Colonic mucosa (tissue), 4 donors: ENCODE measurements around the gene CST9. TPM values are rescaled to one million over a fixed set of nuclear protein-coding genes. Genes with fewer than 3 reads are reported as not detected.

Source experiments
- DNase-seq: peaks from one replicate; pipeline ENCODE4 v3.0.0-alpha.2; 2020
- H3K27ac ChIP-seq: fragments of 200-600 bp; one replicate; pipeline ENCODE4 v1.8.0; 2021
- H3K27me3 ChIP-seq: fragments of 200-600 bp; one replicate; pipeline ENCODE4 v1.8.0; 2021
- H3K36me3 ChIP-seq: fragments of 200-600 bp; one replicate; pipeline ENCODE4 v1.8.0; 2021
- H3K4me1 ChIP-seq: fragments of 200-600 bp; one replicate; pipeline ENCODE4 v1.8.0; 2021; ENCODE audit warnings: mild to moderate bottlenecking
- H3K4me3 ChIP-seq: fragments of 200-600 bp; one replicate; pipeline ENCODE4 v1.8.0; 2021
- H3K9ac ChIP-seq, 2 donors: one replicate each; pipeline ENCODE4 v1.7.0; 2013; ENCODE audit warnings: control low read depth in 2 of 2, low read depth in 2 of 2, low read length in 2 of 2
- H3K9me3 ChIP-seq: fragments of 200-600 bp; one replicate; pipeline ENCODE4 v1.8.0; 2021
- intact Hi-C: fragments of 100-400 bp; cut with DNase I; formaldehyde crosslinking; loops from one replicate; pipeline ENCODE4 v1.14.1; 2022
- total RNA-seq, 2 donors: library from RNA; stranded (reverse); fragmentation: NEBNext Ultra II Directional in 1 of 2; extraction: Animal tissue kit (Norgen Biotek cat#: 25700) in 1 of 2; gene quantifications; one replicate each; pipeline ENCODE4 v1.2.1, GENCODE V29; 2021
- TF ChIP-seq, protein P1 (sequence below): fragments of 200-600 bp; IDR thresholded peaks from one replicate; pipeline ENCODE4 v1.8.0; 2022; ENCODE audit warnings: antibody characterized with exemption, mild to moderate bottlenecking
- donor health status: healthy.
- donor health status: DM: no; HTN: no; CAD: no.
- donor health status: DM: no; HTN: no; CAD: no.

The CST9 gene
- total RNA-seq, 2 donors from 2014 or later, result not detected

DNA sequence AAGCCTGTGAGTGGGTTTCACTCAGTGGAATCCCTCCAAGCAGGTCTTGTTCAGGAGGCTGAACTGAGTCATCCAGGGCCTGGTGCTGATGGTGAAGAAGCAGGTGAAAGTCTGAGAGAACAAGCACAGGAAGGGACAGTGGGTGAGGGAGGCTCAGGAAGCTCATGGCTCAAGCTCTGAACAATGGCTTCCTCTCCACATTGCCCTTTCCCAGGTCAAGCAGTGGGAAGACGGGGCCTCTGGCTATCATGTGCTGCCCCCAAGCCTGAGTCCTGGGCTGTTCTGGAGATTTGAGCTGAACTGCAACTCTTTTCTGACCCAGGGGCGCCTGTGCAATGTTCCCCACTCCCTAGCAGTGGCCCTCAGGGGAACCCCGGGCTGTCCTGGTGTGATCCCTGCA, 40.8 kb downstream of the CST9 start:
- DNase-seq, result no peak
- Histone ChIP-seq H3K9me3 (no peaks in the 10 kb centered on the region), H3K4me3 (no peak overlapping the region), H3K36me3 (no peaks in the 10 kb centered on the region), H3K9ac (no peak overlapping the region), H3K4me1 (no peaks in the 10 kb centered on the region), H3K27me3 (no peaks in the 10 kb centered on the region), H3K27ac (no peak overlapping the region)
- intact Hi-C loops, result no loop called here
- TF ChIP-seq, protein P1, sequence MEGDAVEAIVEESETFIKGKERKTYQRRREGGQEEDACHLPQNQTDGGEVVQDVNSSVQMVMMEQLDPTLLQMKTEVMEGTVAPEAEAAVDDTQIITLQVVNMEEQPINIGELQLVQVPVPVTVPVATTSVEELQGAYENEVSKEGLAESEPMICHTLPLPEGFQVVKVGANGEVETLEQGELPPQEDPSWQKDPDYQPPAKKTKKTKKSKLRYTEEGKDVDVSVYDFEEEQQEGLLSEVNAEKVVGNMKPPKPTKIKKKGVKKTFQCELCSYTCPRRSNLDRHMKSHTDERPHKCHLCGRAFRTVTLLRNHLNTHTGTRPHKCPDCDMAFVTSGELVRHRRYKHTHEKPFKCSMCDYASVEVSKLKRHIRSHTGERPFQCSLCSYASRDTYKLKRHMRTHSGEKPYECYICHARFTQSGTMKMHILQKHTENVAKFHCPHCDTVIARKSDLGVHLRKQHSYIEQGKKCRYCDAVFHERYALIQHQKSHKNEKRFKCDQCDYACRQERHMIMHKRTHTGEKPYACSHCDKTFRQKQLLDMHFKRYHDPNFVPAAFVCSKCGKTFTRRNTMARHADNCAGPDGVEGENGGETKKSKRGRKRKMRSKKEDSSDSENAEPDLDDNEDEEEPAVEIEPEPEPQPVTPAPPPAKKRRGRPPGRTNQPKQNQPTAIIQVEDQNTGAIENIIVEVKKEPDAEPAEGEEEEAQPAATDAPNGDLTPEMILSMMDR, result no peak

DNA sequence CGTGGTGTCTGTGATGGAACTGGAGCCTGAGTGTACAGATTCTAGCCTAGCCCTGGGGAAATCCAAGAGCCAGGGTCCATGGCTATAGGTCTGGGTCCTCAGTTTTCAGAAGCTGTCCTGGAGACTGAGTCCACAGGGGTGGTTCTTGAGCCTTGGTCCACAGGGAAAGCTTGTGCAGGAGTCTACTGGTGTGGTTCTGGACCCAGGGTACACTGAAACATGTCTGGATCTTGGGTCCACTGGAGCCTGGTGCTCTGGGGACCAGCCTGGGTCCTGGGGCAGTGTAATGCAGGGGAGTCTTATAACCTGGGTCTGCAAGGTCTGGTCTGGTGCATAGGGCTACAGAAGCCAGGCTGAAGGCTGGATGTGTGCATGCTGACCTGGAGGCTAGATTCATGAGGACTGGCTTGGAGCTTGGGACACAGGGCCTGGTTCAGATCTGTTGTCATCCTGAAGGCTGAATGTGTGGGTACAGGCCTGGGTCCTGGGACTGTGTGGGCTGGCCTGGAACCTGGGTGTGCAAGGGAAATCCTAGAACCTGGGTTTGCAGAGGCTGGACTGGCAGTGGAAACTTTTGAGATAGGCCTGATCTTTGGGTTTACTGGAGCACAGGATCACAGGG, 42.9 kb downstream of the CST9 start:
- Histone ChIP-seq H3K9ac (no peak overlapping the region), H3K4me3 (no peak overlapping the region), H3K36me3 (no peaks in the 10 kb centered on the region), H3K27me3 (no peaks in the 10 kb centered on the region), H3K9me3 (no peaks in the 10 kb centered on the region), H3K4me1 (no peaks in the 10 kb centered on the region), H3K27ac (no peak overlapping the region)
- intact Hi-C loops, result no loop called here
- no peak for DNase-seq
- TF ChIP-seq, protein P1, result no peak

DNA sequence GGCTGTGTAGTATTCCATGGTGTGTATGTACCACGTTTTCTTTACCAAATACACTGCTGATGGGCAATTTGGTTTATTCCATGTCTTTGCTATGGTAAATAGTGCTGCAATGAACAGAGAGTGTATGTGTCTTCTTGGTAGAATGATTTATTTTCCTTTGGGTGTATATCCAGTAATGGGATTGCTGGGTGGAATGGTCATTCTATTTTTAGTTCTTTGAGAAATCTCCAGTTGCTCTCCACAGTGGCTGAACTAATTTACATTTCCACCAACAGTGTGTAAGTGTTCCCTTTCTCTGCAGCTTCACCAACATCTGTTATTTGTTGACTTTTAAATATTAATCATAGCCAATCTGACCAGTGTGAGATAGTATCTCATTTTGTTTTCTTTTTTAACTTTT, 51.3 kb downstream of the CST9 start:
- no peak for DNase-seq
- H3K9ac ChIP-seq, result no peak overlapping the region
- intact Hi-C loops, result no loop called here
- no peaks in the 10 kb centered on the region for H3K9me3 ChIP-seq
- TF ChIP-seq, protein P1, result no peak
- no peak overlapping the region for H3K27ac ChIP-seq
- H3K27me3 ChIP-seq, result no peaks in the 10 kb centered on the region
- H3K36me3 ChIP-seq, result no peaks in the 10 kb centered on the region
- no peak overlapping the region for H3K4me3 ChIP-seq
- no peaks in the 10 kb centered on the region for H3K4me1 ChIP-seq

Other genes starting within 250 kb of the CST9 start
- gene GZF1, start 243.7 kb downstream of the CST9 start, total RNA-seq, result 1 to 10 TPM; 8.5 to 9.6 TPM
- gene NAPB, start 184.4 kb downstream of the CST9 start, total RNA-seq, result 1 to 10 TPM; 7.5 to 8.4 TPM
- gene CSTL1, start 166.2 kb downstream of the CST9 start, total RNA-seq, result not detected
- gene CST11, start 153.0 kb downstream of the CST9 start, total RNA-seq, result not detected
- gene CST8, start 114.8 kb downstream of the CST9 start, total RNA-seq, result not detected
- not detected for gene CST9L, start 37.4 kb downstream of the CST9 start, total RNA-seq
- gene CST3, start 32.0 kb upstream of the CST9 start, total RNA-seq, result 100 to 1,000 TPM; 606 to 666 TPM
- not detected for gene CST4, start 83.1 kb upstream of the CST9 start, total RNA-seq
- gene CST1, start 145.0 kb upstream of the CST9 start, total RNA-seq, result not detected
- not detected for gene CST2, start 220.8 kb upstream of the CST9 start, total RNA-seq